ENCODE results near the gene RASD2.
"Not testable (repeated sequence)": the region's sequence is repeated elsewhere in the genome, so short reads cannot be mapped to it uniquely, and the experiment has no call there.

The RASD2 gene

GRCh38 chr22:35506259-35506570, 34.4 kb upstream of the RASD2 start:
- Histone ChIP-seq H3K4me3 (ENCODE audit: low read length in 2 of 2) (no peak overlapping the region), H3K36me3 (ENCODE audit: control insufficient read depth in 2 of 2, insufficient read depth in 2 of 2, low read length in 2 of 2) (no peaks in the 10 kb centered on the region), H3K27me3 (ENCODE audit: control insufficient read depth in 2 of 2, insufficient read depth in 2 of 2, low read length in 2 of 2) (peaks cover 0 to 2% of the 10 kb centered on the region in 2 donors), H3K9me3 (ENCODE audit: control insufficient read depth in 2 of 2, low read length in 2 of 2) (no peaks in the 10 kb centered on the region), H3K9ac (ENCODE audit: low read depth in 1 of 2, low read length in 2 of 2) (no peak overlapping the region), H3K27ac (ENCODE audit: low read depth in 2 of 2, low read length in 2 of 2) (no peak overlapping the region), H3K4me1 (ENCODE audit: control insufficient read depth in 2 of 2, insufficient read depth in 2 of 2, low read length in 2 of 2) (peaks cover 0 to 2% of the 10 kb centered on the region in 2 donors)

GRCh38 chr22:35507851-35508250, 32.8 kb upstream of the RASD2 start:
- not testable (repeated sequence) for H3K9me3 ChIP-seq (ENCODE audit: control insufficient read depth in 2 of 2, low read length in 2 of 2); H3K4me3 ChIP-seq (ENCODE audit: low read length in 2 of 2); H3K9ac ChIP-seq (ENCODE audit: low read depth in 1 of 2, low read length in 2 of 2); H3K27ac ChIP-seq (ENCODE audit: low read depth in 2 of 2, low read length in 2 of 2); H3K36me3 ChIP-seq (ENCODE audit: control insufficient read depth in 2 of 2, insufficient read depth in 2 of 2, low read length in 2 of 2); H3K27me3 ChIP-seq (ENCODE audit: control insufficient read depth in 2 of 2, insufficient read depth in 2 of 2, low read length in 2 of 2); H3K4me1 ChIP-seq (ENCODE audit: control insufficient read depth in 2 of 2, insufficient read depth in 2 of 2, low read length in 2 of 2)

DNA sequence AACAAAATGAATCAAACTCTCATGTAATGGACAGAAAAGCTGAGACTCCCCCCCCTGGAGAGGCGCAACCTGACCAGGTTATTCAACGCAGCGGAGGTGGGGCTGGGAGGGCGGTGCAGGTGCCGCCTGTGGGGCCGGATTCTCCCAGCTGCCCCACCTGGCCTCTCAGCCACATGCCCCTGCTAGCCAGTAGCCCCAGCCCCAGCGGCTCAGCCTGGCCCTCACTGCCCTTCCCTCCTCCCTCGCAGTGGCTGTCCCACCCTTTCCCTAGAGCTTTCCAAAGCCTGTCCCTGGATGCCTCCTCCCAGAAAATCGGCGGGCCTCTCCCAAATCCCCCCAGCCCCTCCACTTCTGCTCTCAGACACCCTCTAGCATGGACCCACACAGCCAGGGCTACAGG, 31.2 kb upstream of the RASD2 start:
- Histone ChIP-seq H3K9me3 (ENCODE audit: control insufficient read depth in 2 of 2, low read length in 2 of 2) (no peaks in the 10 kb centered on the region), H3K27me3 (ENCODE audit: control insufficient read depth in 2 of 2, insufficient read depth in 2 of 2, low read length in 2 of 2) (peaks cover 0 to 2% of the 10 kb centered on the region in 2 donors), H3K36me3 (ENCODE audit: control insufficient read depth in 2 of 2, insufficient read depth in 2 of 2, low read length in 2 of 2) (no peaks in the 10 kb centered on the region), H3K4me1 (ENCODE audit: control insufficient read depth in 2 of 2, insufficient read depth in 2 of 2, low read length in 2 of 2) (peaks cover 0 to 2% of the 10 kb centered on the region in 2 donors), H3K27ac (ENCODE audit: low read depth in 2 of 2, low read length in 2 of 2) (no peak overlapping the region), H3K4me3 (ENCODE audit: low read length in 2 of 2) (no peak overlapping the region), H3K9ac (ENCODE audit: low read depth in 1 of 2, low read length in 2 of 2) (no peak overlapping the region)

DNA sequence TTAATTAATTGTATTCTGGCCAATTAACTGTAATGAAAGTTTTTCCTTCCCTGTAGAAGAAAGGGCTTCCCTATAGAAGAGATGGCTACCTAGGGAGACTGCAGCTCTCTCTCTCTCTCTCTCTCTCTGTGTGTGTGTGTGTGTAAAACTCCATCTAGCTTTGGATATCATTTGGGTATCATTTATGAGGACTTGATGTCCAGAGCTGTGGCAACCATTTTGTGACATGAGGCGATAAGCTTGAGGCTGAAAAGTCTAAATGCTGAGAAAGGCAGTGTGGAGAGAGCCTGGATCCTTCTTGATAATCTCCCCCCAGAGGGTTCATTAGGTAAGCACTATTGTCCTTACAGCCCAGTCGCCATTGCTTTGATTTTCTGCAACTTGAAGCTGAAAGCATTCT, 30.7 kb upstream of the RASD2 start:
- H3K4me3 ChIP-seq (ENCODE audit: low read length in 2 of 2), result no peak overlapping the region
- no peaks in the 10 kb centered on the region for H3K36me3 ChIP-seq (ENCODE audit: control insufficient read depth in 2 of 2, insufficient read depth in 2 of 2, low read length in 2 of 2)
- peaks cover 0 to 2% of the 10 kb centered on the region in 2 donors for H3K4me1 ChIP-seq (ENCODE audit: control insufficient read depth in 2 of 2, insufficient read depth in 2 of 2, low read length in 2 of 2)
- H3K27me3 ChIP-seq (ENCODE audit: control insufficient read depth in 2 of 2, insufficient read depth in 2 of 2, low read length in 2 of 2), result peaks cover 0 to 2% of the 10 kb centered on the region in 2 donors
- no peak overlapping the region for H3K9ac ChIP-seq (ENCODE audit: low read depth in 1 of 2, low read length in 2 of 2)
- H3K27ac ChIP-seq (ENCODE audit: low read depth in 2 of 2, low read length in 2 of 2), result no peak overlapping the region
- no peaks in the 10 kb centered on the region for H3K9me3 ChIP-seq (ENCODE audit: control insufficient read depth in 2 of 2, low read length in 2 of 2)

DNA sequence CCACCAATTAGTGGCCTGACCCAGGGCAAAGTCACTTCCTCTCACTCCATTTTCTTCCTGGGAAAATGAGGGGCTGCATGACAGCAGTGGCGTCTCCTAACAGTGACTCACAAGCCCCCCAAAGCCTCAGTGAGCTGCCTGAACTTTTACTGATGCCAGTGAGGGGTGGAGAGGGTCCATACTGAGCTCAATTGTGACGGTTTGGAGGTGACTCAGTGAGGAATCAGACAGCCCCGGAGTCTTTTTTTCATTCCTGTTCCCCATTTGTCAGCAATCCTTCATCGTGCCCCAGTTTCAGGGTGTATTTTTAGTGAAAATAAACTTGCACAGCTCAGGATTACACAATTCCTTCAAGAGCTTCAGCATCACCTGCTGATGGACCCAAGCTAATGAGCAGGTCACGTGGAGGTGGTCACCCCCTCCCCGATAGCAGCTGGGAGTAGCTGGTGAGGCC, 30.1 kb upstream of the RASD2 start:
- no peaks in the 10 kb centered on the region for H3K9me3 ChIP-seq (ENCODE audit: control insufficient read depth in 2 of 2, low read length in 2 of 2)
- H3K36me3 ChIP-seq (ENCODE audit: control insufficient read depth in 2 of 2, insufficient read depth in 2 of 2, low read length in 2 of 2), result no peaks in the 10 kb centered on the region
- peaks cover 0 to 2% of the 10 kb centered on the region in 2 donors for H3K4me1 ChIP-seq (ENCODE audit: control insufficient read depth in 2 of 2, insufficient read depth in 2 of 2, low read length in 2 of 2)
- H3K4me3 ChIP-seq (ENCODE audit: low read length in 2 of 2), result no peak overlapping the region
- H3K27ac ChIP-seq (ENCODE audit: low read depth in 2 of 2, low read length in 2 of 2), result no peak overlapping the region
- H3K27me3 ChIP-seq (ENCODE audit: control insufficient read depth in 2 of 2, insufficient read depth in 2 of 2, low read length in 2 of 2), result peaks cover 0 to 2% of the 10 kb centered on the region in 2 donors
- no peak overlapping the region for H3K9ac ChIP-seq (ENCODE audit: low read depth in 1 of 2, low read length in 2 of 2)

GRCh38 chr22:35510951-35511350, 29.7 kb upstream of the RASD2 start:
- H3K36me3 ChIP-seq (ENCODE audit: control insufficient read depth in 2 of 2, insufficient read depth in 2 of 2, low read length in 2 of 2), result no peaks in the 10 kb centered on the region
- H3K9me3 ChIP-seq (ENCODE audit: control insufficient read depth in 2 of 2, low read length in 2 of 2), result no peaks in the 10 kb centered on the region
- peaks cover 0 to 2% of the 10 kb centered on the region in 2 donors for H3K27me3 ChIP-seq (ENCODE audit: control insufficient read depth in 2 of 2, insufficient read depth in 2 of 2, low read length in 2 of 2)
- no peak overlapping the region for H3K9ac ChIP-seq (ENCODE audit: low read depth in 1 of 2, low read length in 2 of 2)
- H3K4me1 ChIP-seq (ENCODE audit: control insufficient read depth in 2 of 2, insufficient read depth in 2 of 2, low read length in 2 of 2), result peaks cover 0 to 2% of the 10 kb centered on the region in 2 donors
- H3K4me3 ChIP-seq (ENCODE audit: low read length in 2 of 2), result no peak overlapping the region
- no peak overlapping the region for H3K27ac ChIP-seq (ENCODE audit: low read depth in 2 of 2, low read length in 2 of 2)

DNA sequence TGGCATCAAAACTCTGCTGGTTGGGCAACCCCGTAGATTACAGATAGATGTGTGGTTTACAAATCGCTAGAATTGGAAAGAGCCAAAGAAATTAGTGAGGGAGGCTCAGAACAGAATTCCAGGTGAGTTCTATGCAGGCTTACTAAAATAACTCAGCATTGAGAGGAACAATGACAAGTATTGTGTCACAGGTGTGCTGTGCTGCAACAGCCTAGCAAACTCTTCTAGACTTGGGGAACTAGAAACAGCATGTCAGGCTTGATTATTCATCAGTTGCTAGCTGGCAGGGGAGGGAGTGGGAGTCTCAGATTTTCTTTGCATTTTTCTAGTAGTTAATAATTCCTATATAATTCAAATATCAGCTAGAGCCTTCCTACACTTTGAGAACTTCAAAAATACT, 26.3 kb upstream of the RASD2 start:
- Histone ChIP-seq H3K27ac (ENCODE audit: low read depth in 2 of 2, low read length in 2 of 2) (no peak overlapping the region), H3K27me3 (ENCODE audit: control insufficient read depth in 2 of 2, insufficient read depth in 2 of 2, low read length in 2 of 2) (peaks cover 0 to 2% of the 10 kb centered on the region in 2 donors), H3K9me3 (ENCODE audit: control insufficient read depth in 2 of 2, low read length in 2 of 2) (no peaks in the 10 kb centered on the region), H3K4me1 (ENCODE audit: control insufficient read depth in 2 of 2, insufficient read depth in 2 of 2, low read length in 2 of 2) (peaks cover 0 to 7% of the 10 kb centered on the region in 2 donors), H3K4me3 (ENCODE audit: low read length in 2 of 2) (no peak overlapping the region), H3K9ac (ENCODE audit: low read depth in 1 of 2, low read length in 2 of 2) (no peak overlapping the region), H3K36me3 (ENCODE audit: control insufficient read depth in 2 of 2, insufficient read depth in 2 of 2, low read length in 2 of 2) (no peaks in the 10 kb centered on the region)

DNA sequence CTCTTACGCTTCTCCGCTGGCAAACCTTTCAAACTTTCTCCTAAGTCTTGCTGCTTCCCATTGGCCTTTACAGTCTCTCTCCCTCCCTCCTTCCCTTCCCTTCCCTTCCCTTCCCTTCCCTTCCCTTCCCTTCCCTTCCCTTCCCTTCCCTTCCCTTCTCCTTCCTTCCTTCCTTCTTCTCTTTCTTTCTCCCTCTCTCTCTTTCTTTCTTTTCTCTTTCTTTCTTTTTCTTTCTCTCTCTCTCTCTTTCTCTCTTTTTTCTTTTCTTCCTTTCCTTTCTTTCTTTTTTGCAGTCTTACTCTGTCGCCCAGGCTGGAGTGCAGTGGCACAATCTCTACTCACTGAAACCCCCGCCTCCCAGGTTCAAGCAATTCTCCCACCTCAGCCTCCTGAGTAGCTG, 24.7 kb upstream of the RASD2 start:
- H3K36me3 ChIP-seq (ENCODE audit: control insufficient read depth in 2 of 2, insufficient read depth in 2 of 2, low read length in 2 of 2); H3K9me3 ChIP-seq (ENCODE audit: control insufficient read depth in 2 of 2, low read length in 2 of 2); H3K27ac ChIP-seq (ENCODE audit: low read depth in 2 of 2, low read length in 2 of 2); H3K4me3 ChIP-seq (ENCODE audit: low read length in 2 of 2); H3K9ac ChIP-seq (ENCODE audit: low read depth in 1 of 2, low read length in 2 of 2); H3K27me3 ChIP-seq (ENCODE audit: control insufficient read depth in 2 of 2, insufficient read depth in 2 of 2, low read length in 2 of 2); H3K4me1 ChIP-seq (ENCODE audit: control insufficient read depth in 2 of 2, insufficient read depth in 2 of 2, low read length in 2 of 2): not testable (repeated sequence)

DNA sequence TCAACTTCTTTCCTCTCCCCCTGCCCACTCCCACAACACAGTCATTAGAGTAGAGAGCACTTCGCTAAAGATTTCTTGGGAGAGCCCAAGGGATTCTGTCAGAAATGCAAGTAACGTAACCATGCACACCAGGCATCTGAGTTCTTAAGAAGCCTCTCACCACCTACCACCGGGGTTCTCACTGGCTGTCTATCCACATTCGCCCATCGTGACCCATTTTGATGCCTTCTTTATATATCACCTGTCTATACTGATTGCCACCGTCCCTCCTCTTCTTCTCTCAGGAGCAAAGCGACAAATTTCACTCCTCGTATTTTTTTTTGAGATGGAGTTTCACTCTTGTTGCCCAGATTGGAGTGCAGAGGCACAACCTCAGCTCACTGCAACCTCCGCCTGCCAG, 23.9 kb upstream of the RASD2 start:
- Histone ChIP-seq H3K27me3 (ENCODE audit: control insufficient read depth in 2 of 2, insufficient read depth in 2 of 2, low read length in 2 of 2) (no peaks in the 10 kb centered on the region), H3K9me3 (ENCODE audit: control insufficient read depth in 2 of 2, low read length in 2 of 2) (no peaks in the 10 kb centered on the region), H3K36me3 (ENCODE audit: control insufficient read depth in 2 of 2, insufficient read depth in 2 of 2, low read length in 2 of 2) (no peaks in the 10 kb centered on the region), H3K4me3 (ENCODE audit: low read length in 2 of 2) (no peak overlapping the region), H3K4me1 (ENCODE audit: control insufficient read depth in 2 of 2, insufficient read depth in 2 of 2, low read length in 2 of 2) (peaks cover 0 to 7% of the 10 kb centered on the region in 2 donors), H3K9ac (ENCODE audit: low read depth in 1 of 2, low read length in 2 of 2) (no peak overlapping the region), H3K27ac (ENCODE audit: low read depth in 2 of 2, low read length in 2 of 2) (no peak overlapping the region)

GRCh38 chr22:35517207-35517606, 23.4 kb upstream of the RASD2 start:
- Histone ChIP-seq H3K9me3 (ENCODE audit: control insufficient read depth in 2 of 2, low read length in 2 of 2) (no peaks in the 10 kb centered on the region), H3K27ac (ENCODE audit: low read depth in 2 of 2, low read length in 2 of 2) (no peak overlapping the region), H3K27me3 (ENCODE audit: control insufficient read depth in 2 of 2, insufficient read depth in 2 of 2, low read length in 2 of 2) (no peaks in the 10 kb centered on the region), H3K4me3 (ENCODE audit: low read length in 2 of 2) (no peak overlapping the region), H3K4me1 (ENCODE audit: control insufficient read depth in 2 of 2, insufficient read depth in 2 of 2, low read length in 2 of 2) (peaks cover 0 to 7% of the 10 kb centered on the region in 2 donors), H3K36me3 (ENCODE audit: control insufficient read depth in 2 of 2, insufficient read depth in 2 of 2, low read length in 2 of 2) (no peaks in the 10 kb centered on the region), H3K9ac (ENCODE audit: low read depth in 1 of 2, low read length in 2 of 2) (no peak overlapping the region)

Measured in mucosa of rectum (tissue), 2 donors.